ENCODE measurements around the gene MANSC4. TPM values are rescaled to one million over a fixed set of nuclear protein-coding genes. Genes with fewer than 3 reads are reported as not detected.

Gene MANSC4
- polyA plus RNA-seq, 5 donors = 0.13 to 0.69 (median 0.36) TPM

- no peak for DNase-seq
These were observed 21.6 kb upstream of the MANSC4 start for GRCh38 chr12:27801630-27802029.

DNA sequence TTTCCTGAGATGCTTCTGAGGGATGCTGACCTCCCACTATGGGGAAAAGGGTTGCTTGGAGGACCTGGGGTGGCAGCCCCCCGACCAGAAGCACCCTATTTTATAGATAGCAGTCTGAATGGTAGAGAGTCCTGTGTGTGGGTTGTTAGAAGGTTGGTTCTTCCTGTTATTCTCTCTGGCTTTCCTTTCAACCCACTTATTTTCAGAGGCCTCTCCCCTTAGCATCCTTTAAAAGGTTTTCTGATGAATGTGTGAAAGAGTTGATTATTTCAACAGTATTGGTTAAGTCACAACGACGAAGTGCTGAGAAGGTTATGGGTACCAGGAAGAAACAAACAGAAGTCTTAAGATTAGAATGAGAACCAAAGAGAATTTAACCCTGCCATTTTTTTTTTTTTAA, 20.8 kb upstream of the MANSC4 start:
- no peak for DNase-seq

DNA sequence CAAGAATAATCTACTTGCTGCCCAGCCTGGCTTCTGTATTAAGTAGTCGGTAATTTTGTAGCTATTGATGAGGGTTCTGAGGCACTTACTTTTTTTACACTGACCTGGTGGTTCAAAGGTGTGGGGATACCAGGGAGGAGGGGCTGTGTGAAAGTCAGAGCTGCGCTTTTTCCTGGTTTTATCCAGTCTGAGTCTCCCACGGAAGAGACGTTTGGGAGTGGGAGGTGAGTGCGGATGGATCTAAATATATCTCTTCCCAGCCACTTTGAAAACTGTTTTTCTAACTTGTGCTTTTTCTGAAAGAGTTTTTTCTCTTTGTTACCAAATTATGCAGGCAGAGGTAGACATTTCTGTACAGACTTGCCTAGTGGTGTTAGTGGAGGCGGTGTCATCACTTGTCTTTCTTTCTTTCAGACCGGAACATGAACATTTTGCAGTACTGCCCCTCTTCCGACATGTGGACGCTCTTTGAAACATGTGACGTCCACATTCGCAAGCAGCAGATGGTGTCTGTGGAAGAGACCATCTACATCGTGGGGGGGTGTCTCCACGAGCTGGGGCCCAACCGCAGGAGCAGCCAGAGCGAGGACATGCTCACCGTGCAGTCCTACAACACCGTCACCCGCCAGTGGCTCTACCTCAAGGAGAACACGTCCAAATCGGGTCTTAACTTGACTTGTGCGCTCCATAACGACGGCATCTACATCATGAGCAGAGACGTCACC, 17.4 kb upstream of the MANSC4 start:
- DNase-seq = no peak

DNA sequence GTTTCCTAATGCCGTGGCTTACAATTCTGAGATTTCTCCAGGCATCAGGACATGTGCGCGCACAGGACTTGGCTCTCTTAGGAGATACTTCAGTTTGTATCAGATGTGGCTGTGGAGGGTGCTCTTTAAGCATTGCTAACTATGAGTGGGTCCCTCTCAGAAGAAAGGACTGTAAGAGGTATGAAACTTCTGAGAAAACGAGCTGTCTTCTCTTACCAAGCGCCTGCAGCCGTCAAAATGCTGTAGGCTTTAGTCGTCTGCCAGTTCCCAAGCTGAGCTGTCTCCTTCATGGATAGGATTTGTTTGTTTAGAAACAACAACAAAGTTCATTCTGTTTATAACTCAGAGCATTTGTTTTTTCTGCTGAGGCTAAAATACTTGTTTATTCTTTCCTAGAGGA, 16.1 kb upstream of the MANSC4 start:
- DNase-seq = peak in 1 of 2 donors; percentile 25

GRCh38 chr12:27794818-27795584, 15.0 kb upstream of the MANSC4 start:
- DNase-seq = no peak

DNA sequence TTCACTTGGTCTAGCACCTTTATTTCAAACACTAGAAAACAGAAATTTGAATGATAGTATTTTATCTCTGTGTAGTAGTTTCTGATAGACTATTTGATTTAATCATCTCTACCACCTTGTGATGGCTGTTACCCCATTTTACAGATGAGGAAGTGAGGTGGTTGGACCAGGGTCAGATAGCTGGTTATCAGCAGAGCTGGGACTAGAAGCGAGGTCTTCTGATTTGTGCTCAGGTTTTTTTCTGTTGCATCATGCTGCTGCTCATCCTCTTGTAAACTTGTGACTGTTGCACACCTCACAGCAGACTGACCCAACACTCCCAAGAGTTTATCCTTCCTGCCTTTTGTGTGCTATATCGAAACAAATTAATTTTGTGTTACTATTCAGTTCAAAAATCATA, 10.1 kb upstream of the MANSC4 start:
- DNase-seq = no peak

DNA sequence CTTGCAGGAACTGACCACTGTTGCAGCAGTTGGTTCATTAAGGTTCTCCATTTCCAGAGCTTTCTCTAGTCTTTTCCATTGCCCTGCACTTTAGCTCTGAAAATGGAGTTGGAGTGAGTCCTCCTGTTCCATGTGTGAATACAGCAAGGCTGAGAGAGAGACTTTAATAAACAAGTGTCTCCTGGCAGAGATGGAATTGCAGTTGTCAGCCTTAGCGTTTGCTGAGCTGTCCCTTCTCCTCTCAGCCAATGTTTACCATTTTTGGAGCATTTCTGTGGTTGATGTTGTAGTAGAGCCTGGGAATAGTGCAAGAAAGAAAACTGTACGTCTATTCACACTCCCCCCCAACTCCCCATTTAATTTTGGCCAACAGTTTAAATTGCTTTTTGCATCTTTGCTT, 7.5 kb upstream of the MANSC4 start:
- DNase-seq = no peak

GRCh38 chr12:27785882-27786570, 6.0 kb upstream of the MANSC4 start:
- no peak for DNase-seq

GRCh38 chr12:27782481-27782880, 2.4 kb upstream of the MANSC4 start:
- DNase-seq = no peak

DNA sequence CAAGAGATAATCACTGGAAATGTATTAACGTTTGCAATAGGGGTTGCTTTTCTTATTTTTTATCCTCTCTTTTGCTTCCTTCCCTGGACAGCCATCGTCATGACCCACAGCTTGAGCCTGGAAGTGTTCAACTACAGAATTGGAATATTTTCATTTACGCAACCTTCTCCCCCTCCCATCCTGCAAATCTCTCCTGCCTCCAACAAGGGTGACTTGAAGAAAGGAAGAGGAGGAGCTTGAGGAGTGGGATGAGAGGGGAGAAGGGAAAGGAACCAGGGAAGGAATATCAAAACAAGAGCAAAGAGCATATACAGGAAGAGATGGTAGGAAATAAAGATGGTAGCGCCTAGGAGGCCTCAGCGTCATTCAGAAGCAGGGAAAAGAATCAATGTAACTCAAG, 1.6 kb upstream of the MANSC4 start:
- peak; percentile 39 to 50 for DNase-seq

- DNase-seq = peak in 1 of 2 donors; percentile 33
These were observed 774 bp upstream of the MANSC4 start for GRCh38 chr12:27780612-27781408.

DNA sequence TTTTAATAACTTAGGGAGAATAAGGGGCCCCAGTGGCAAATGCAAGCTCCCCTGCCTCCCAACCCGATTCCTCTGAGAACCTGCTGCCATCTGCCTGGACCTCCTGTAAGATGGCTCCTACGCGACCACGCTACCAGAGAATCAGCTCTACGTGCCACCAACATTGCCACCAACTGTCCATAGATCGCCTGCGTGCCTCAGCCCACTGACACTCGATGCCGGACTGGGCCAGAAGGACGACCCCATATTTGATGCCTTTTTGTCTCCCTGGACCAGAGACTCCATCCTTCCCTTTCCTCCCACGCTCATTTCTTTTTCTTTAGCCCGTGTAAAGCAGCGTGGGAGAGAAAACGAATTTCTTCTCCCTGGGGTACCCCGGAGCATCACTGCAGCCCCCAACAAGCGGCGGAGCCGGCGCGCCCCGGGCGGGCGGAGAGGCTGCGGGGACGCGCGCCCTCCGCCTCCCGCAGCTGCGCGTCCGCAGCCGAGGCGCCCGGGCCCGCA, 568 bp downstream of the MANSC4 start:
- no peak for DNase-seq

GRCh38 chr12:27778206-27778605, 1.8 kb downstream of the MANSC4 start:
- DNase-seq = no peak

- no peak for DNase-seq
These were observed 2.9 kb downstream of the MANSC4 start for GRCh38 chr12:27777141-27777540.

DNA sequence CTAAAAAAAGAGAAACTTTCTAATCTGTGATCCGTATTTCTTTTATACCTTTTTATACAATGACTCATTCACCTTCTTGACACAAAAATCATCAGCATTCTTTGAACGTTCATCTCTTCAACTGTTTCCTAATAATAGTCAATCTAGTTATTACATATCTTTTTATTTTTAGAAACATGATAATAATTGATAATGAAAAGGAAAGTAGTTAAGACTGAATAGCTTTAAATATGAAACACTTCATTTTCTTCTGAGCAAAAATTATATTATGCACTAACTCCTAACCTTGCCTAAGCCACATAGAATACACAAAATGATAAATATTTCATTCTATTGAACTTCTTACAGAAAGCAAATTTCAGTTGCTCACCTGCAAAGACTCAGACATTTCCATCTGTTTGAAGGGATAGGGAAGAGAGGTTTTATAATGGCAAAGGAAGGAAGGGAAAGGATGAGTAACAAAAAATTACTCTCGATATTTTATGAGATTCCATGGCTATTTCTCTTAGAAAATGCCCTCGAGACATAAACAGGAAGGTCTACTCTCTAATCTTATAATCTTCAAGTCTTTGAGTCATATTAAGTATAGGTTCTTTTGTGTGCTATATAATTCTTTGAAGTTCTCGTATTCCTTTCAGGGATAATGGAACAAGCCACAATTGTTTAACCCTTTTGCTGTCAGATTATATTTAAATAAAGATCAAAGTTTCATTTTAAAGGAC, 7.5 kb downstream of the MANSC4 start:
- DNase-seq = no peak

DNA sequence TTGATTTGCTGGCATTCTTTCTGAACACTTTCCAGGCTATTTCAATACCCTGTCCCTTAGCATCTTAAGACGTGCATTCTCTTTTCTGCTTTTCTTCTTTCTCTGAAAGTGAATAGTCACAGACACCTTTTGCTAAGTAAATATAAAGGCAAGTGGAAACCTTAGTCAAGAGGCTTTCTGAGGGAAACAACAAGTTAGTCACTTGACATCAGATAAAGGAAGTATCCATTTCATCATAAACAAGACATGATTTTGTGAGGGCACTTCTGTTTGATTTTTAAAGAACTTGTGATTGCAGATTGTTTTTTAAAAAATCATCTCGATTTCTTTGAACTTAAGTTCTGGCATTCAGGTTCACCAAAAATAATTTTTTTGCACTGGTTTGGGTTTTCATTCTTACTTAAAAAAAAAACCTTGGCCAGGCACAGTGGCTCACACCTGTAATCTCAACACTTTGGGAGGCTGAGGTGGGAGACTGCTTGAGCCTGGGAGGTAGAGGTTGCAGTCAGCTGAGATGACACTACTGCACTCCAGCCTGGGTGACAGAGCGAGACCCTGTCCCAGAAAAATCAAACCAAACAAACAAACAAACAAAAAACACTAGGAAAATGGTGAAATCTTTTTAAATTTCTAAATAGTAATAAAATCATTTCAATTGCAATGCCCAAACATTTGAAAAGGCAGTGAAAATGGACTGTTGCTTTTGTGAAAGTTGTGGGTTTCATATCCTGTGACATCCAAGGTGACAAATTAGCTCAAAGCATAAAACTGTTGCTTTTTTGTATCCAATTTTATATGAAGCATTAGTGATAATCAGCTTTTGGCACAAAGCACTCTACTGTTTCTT, 8.3 kb downstream of the MANSC4 start:
- DNase-seq = no peak

- DNase-seq = no peak
These were observed 10.8 kb downstream of the MANSC4 start for GRCh38 chr12:27769142-27769673.

- no peak for DNase-seq
These were observed 13.4 kb downstream of the MANSC4 start for GRCh38 chr12:27766587-27766986.

- DNase-seq = no peak
These were observed 17.3 kb downstream of the MANSC4 start for GRCh38 chr12:27762757-27763156.
